WTC11 (cell line): ENCODE measurements around the gene TBC1D14. TPM values are rescaled to one million over a fixed set of nuclear protein-coding genes. Genes with fewer than 3 reads are reported as not detected.
A peak's percentile ranks its signal among the peaks of the same experiment; 100 is the strongest.

Source experiments
- ATAC-seq: fragments of 200-7000 bp; cut with Tn5 transposase; 2 replicates; pipeline ENCODE4 v1.10.0; 2021; ENCODE audit warnings: mild to moderate bottlenecking, moderate library complexity
- CTCF ChIA-PET: fragments of 300-600 bp; sonication (Branson Sonifier 250); formaldehyde crosslinking; loops from one replicate; lab custom pipeline; 2021; ENCODE audit warnings: antibody characterized with exemption; lab: Charles Lee
- POLR2A ChIA-PET: fragments of 350-600 bp; sonication (Branson Sonifier 250); formaldehyde crosslinking; loops from one replicate; lab custom pipeline; 2021; ENCODE audit warnings: antibody characterized with exemption; lab: Charles Lee
- DNase-seq: peaks from one replicate; pipeline ENCODE4 v3.0.0; 2021; ENCODE audit warnings: low spot score
- H3K27ac Mint-ChIP-seq: 2 replicates; pipeline ENCODE4 v1.8.0; 2021; ENCODE audit warnings: mixed read lengths
- H3K27me3 Mint-ChIP-seq: 2 replicates; pipeline ENCODE4 v1.8.0; 2021; ENCODE audit warnings: low read depth, mild to moderate bottlenecking, moderate library complexity, mixed read lengths
- H3K36me3 Mint-ChIP-seq: 2 replicates; pipeline ENCODE4 v1.8.0; 2021; ENCODE audit warnings: mixed read lengths
- H3K4me1 Mint-ChIP-seq: 2 replicates; pipeline ENCODE4 v1.8.0; 2022; ENCODE audit warnings: mixed read lengths
- H3K4me3 Mint-ChIP-seq: 2 replicates; pipeline ENCODE4 v1.8.0; 2021; ENCODE audit warnings: mild to moderate bottlenecking, moderate library complexity, mixed read lengths
- H3K9me3 Mint-ChIP-seq: 2 replicates; pipeline ENCODE4 v1.8.0; 2021; ENCODE audit warnings: mixed read lengths
- ATF6 ChIP-seq: sonication (generic); formaldehyde crosslinking; IDR thresholded peaks from 2 replicates; pipeline ENCODE4 v1.8.1; 2023; ENCODE audit warnings: mild to moderate bottlenecking, missing genetic modification reagents
- CDX4 ChIP-seq: fragments of 250-450 bp; sonication (Bioruptor Pico); IDR thresholded peaks from 2 replicates; pipeline ENCODE4 v1.9.0; 2021; ENCODE audit warnings: moderate library complexity, mild to moderate bottlenecking, inconsistent platforms, borderline replicate concordance
- CREM ChIP-seq: sonication (generic); formaldehyde crosslinking; IDR thresholded peaks from 2 replicates; pipeline ENCODE4 v1.8.1; 2022; ENCODE audit warnings: mild to moderate bottlenecking, missing genetic modification reagents, moderate library complexity
- EMX1 ChIP-seq: fragments of 250-450 bp; sonication (Bioruptor Pico); IDR thresholded peaks from 2 replicates; pipeline ENCODE4 v1.8.0; 2021; ENCODE audit warnings: mild to moderate bottlenecking
- ESRRA ChIP-seq: sonication (generic); formaldehyde crosslinking; IDR thresholded peaks from 2 replicates; pipeline ENCODE4 v1.8.1; 2022; ENCODE audit warnings: mild to moderate bottlenecking, missing genetic modification reagents, borderline replicate concordance
- ETV6 ChIP-seq: sonication (generic); formaldehyde crosslinking; IDR thresholded peaks from 2 replicates; pipeline ENCODE4 v1.8.1; 2022; ENCODE audit warnings: mild to moderate bottlenecking, missing genetic modification reagents
- FOXJ3 ChIP-seq: sonication (generic); formaldehyde crosslinking; IDR thresholded peaks from 2 replicates; pipeline ENCODE4 v1.9.0; 2021; ENCODE audit warnings: missing genetic modification reagents, mild to moderate bottlenecking, borderline replicate concordance
- HMGXB4 ChIP-seq: sonication (generic); formaldehyde crosslinking; IDR thresholded peaks from 2 replicates; pipeline ENCODE4 v1.8.1; 2023; ENCODE audit warnings: mild to moderate bottlenecking, moderate library complexity, missing genetic modification reagents
- JAZF1 ChIP-seq: fragments of 250-450 bp; sonication (Bioruptor Pico); IDR thresholded peaks from 2 replicates; pipeline ENCODE4 v1.9.0; 2021; ENCODE audit warnings: moderate library complexity, mild to moderate bottlenecking, inconsistent platforms
- MYBL2 ChIP-seq: sonication (generic); formaldehyde crosslinking; IDR thresholded peaks from 2 replicates; pipeline ENCODE4 v1.8.1; 2023; ENCODE audit warnings: mild to moderate bottlenecking, moderate library complexity, missing genetic modification reagents
- NFATC4 ChIP-seq: fragments of 250-450 bp; sonication (Bioruptor Pico); IDR thresholded peaks from 2 replicates; pipeline ENCODE4 v1.9.0; 2021; ENCODE audit warnings: mild to moderate bottlenecking
- NR2C2 ChIP-seq: sonication (generic); formaldehyde crosslinking; IDR thresholded peaks from 2 replicates; pipeline ENCODE4 v1.8.0; 2022; ENCODE audit warnings: mild to moderate bottlenecking, missing genetic modification reagents
- RORB ChIP-seq: fragments of 250-450 bp; sonication (Bioruptor Pico); IDR thresholded peaks from 2 replicates; pipeline ENCODE4 v1.9.0; 2021; ENCODE audit warnings: mild to moderate bottlenecking
- SMAD3 ChIP-seq: sonication (generic); formaldehyde crosslinking; IDR thresholded peaks from 2 replicates; pipeline ENCODE4 v1.8.0; 2022; ENCODE audit warnings: missing genetic modification reagents, mild to moderate bottlenecking, borderline replicate concordance
- USF2 ChIP-seq: sonication (generic); formaldehyde crosslinking; IDR thresholded peaks from 2 replicates; pipeline ENCODE4 v1.8.1; 2023; ENCODE audit warnings: mild to moderate bottlenecking, missing genetic modification reagents, moderate library complexity
- ZBTB21 ChIP-seq: sonication (generic); formaldehyde crosslinking; IDR thresholded peaks from 2 replicates; pipeline ENCODE4 v1.8.1; 2023; ENCODE audit warnings: mild to moderate bottlenecking, missing genetic modification reagents, borderline replicate concordance
- ZMAT4 ChIP-seq: fragments of 250-450 bp; sonication (Bioruptor Pico); IDR thresholded peaks from 2 replicates; pipeline ENCODE4 v1.9.0; 2021; ENCODE audit warnings: mild to moderate bottlenecking
- ZNF121 ChIP-seq: sonication (generic); formaldehyde crosslinking; IDR thresholded peaks from 2 replicates; pipeline ENCODE4 v1.8.0; 2023; ENCODE audit warnings: missing genetic modification reagents
- ZNF138 ChIP-seq: sonication (generic); formaldehyde crosslinking; conservative IDR thresholded peaks from 2 replicates; pipeline ENCODE4 v1.8.1; 2022; ENCODE audit warnings: mild to moderate bottlenecking, moderate library complexity, missing genetic modification reagents
- ZNF416 ChIP-seq: fragments of 250-450 bp; sonication (Bioruptor Pico); IDR thresholded peaks from 2 replicates; pipeline ENCODE4 v1.9.0; 2021; ENCODE audit warnings: mild to moderate bottlenecking, inconsistent platforms
- ZNF423 ChIP-seq: fragments of 250-450 bp; sonication (Bioruptor Pico); IDR thresholded peaks from 2 replicates; pipeline ENCODE4 v2.1.2; 2022; ENCODE audit warnings: mild to moderate bottlenecking, moderate library complexity
- ZNF512 ChIP-seq: sonication (generic); formaldehyde crosslinking; IDR thresholded peaks from 2 replicates; pipeline ENCODE4 v1.8.1; 2022; ENCODE audit warnings: missing genetic modification reagents, borderline replicate concordance
- total RNA-seq: library from RNA; stranded (reverse); gene quantifications from 3 replicates; pipeline ENCODE4 v1.2.3, GENCODE V29; 2021

The TBC1D14 gene
- total RNA-seq, 1 experiment from 2014 or later = 45.1 TPM

GRCh38 chr4:6929339-6929811, 19.7 kb downstream of the TBC1D14 start (continued):
- TF ChIP-seq CDX4 (CRISPR knock-in tag) (no peak), JAZF1 (no peak), ZBTB21 (CRISPR knock-in tag) (no peak), NR2C2 (CRISPR knock-in tag) (no peak), RORB (CRISPR knock-in tag) (no peak), FOXJ3 (CRISPR knock-in tag) (no peak), NFATC4 (CRISPR knock-in tag) (no peak)

GRCh38 chr4:6929812-6930464, 20.3 kb downstream of the TBC1D14 start:
- no peak overlapping the region for H3K4me3 Mint-ChIP-seq
- no peaks in the 10 kb centered on the region for H3K27me3 Mint-ChIP-seq
- TF ChIP-seq MYBL2 (CRISPR knock-in tag) = no peak
- TF ChIP-seq CREM (CRISPR knock-in tag) = no peak
- TF ChIP-seq USF2 (CRISPR knock-in tag) = no peak
- H3K36me3 Mint-ChIP-seq = peaks cover 20% of the 10 kb centered on the region
- ChIA-PET POLR2A (no interaction called here), CTCF (interaction anchor here (0.6 to 3.5 kb wide), 9 partner anchors 10 to 141 kb away, joined by 3 to 17 read pairs (median 4); partner anchors contain the start of genes GRPEL1 and TADA2B)
- peak overlapping the region; percentile 50 for H3K27ac Mint-ChIP-seq
- no peaks in the 10 kb centered on the region for H3K9me3 Mint-ChIP-seq
- DNase-seq (no peak), ATAC-seq (no peak)
- H3K4me1 Mint-ChIP-seq = peaks cover 19% of the 10 kb centered on the region

- H3K4me1 Mint-ChIP-seq = peaks cover 16% of the 10 kb centered on the region
- H3K27me3 Mint-ChIP-seq = no peaks in the 10 kb centered on the region
- ChIA-PET CTCF (interaction anchor here (0.6 to 0.7 kb wide), 2 partner anchors 10 to 88 kb away, joined by 3 read pairs; no protein-coding TSS in a partner anchor), POLR2A (no interaction called here)
- H3K36me3 Mint-ChIP-seq = peaks cover 14% of the 10 kb centered on the region
- no peak overlapping the region for H3K4me3 Mint-ChIP-seq
- DNase-seq (no peak), ATAC-seq (no peak)
- TF ChIP-seq ZNF423 (CRISPR knock-in tag) (no peak), ZNF121 (peak; percentile 50)
- no peak overlapping the region for H3K27ac Mint-ChIP-seq
- H3K9me3 Mint-ChIP-seq = no peaks in the 10 kb centered on the region
These were observed 22.8 kb downstream of the TBC1D14 start for GRCh38 chr4:6932475-6932874.

- POLR2A ChIA-PET = no interaction called here
- no peaks in the 10 kb centered on the region for H3K9me3 Mint-ChIP-seq
- DNase-seq (no peak), ATAC-seq (no peak)
- TF ChIP-seq ZMAT4 (CRISPR knock-in tag) (no peak), ZNF512 (CRISPR knock-in tag) (no peak), ZNF416 (CRISPR knock-in tag) (no peak), EMX1 (no peak), ESRRA (CRISPR knock-in tag) (no peak), SMAD3 (CRISPR knock-in tag) (no peak), ATF6 (CRISPR knock-in tag) (no peak), ETV6 (CRISPR knock-in tag) (no peak), ZNF138 (CRISPR knock-in tag) (no peak), HMGXB4 (no peak)
- H3K36me3 Mint-ChIP-seq = peaks cover 14% of the 10 kb centered on the region
- CTCF ChIA-PET = interaction anchor here (0.6 to 0.7 kb wide), 2 partner anchors 10 to 89 kb away, joined by 3 read pairs; no protein-coding TSS in a partner anchor
- H3K27ac Mint-ChIP-seq = no peak overlapping the region
- no peaks in the 10 kb centered on the region for H3K27me3 Mint-ChIP-seq
- peaks cover 20% of the 10 kb centered on the region for H3K4me1 Mint-ChIP-seq
- no peak overlapping the region for H3K4me3 Mint-ChIP-seq
These were observed 23.3 kb downstream of the TBC1D14 start for GRCh38 chr4:6932918-6933317.
